ENCODE results near the gene PDCD11. TPM values are rescaled to one million over a fixed set of nuclear protein-coding genes. Genes with fewer than 3 reads are reported as not detected.

PDCD11 gene
- total RNA-seq, 4 donors from 2014 or later = 26.4 to 38.3 (median 29.3) TPM

- H3K9me3 ChIP-seq = no peaks in the 10 kb centered on the region
- H3K36me3 ChIP-seq = peaks cover 98% of the 10 kb centered on the region
- TF ChIP-seq CTCF (IDR thresholded peaks at IDR 0.05) (no peak), EP300 (IDR thresholded peaks at IDR 0.05) (no peak), POLR2AphosphoS5 (IDR thresholded peaks at IDR 0.05) (no peak), POLR2A (IDR thresholded peaks at IDR 0.05) (no peak)
- WGBS = 89% methylated on average over 5 of the region's 5 CpGs
- H3K4me1 ChIP-seq = no peaks in the 10 kb centered on the region
- H3K4me3 ChIP-seq = no peak overlapping the region
- H3K27me3 ChIP-seq = no peaks in the 10 kb centered on the region
- no peak overlapping the region for H3K27ac ChIP-seq
- no peak for DNase-seq (ENCODE audit: low spot score in 2 of 2)
Observed at GRCh38 chr10:103417601-103418000, 21.2 kb downstream of the PDCD11 start.

DNA sequence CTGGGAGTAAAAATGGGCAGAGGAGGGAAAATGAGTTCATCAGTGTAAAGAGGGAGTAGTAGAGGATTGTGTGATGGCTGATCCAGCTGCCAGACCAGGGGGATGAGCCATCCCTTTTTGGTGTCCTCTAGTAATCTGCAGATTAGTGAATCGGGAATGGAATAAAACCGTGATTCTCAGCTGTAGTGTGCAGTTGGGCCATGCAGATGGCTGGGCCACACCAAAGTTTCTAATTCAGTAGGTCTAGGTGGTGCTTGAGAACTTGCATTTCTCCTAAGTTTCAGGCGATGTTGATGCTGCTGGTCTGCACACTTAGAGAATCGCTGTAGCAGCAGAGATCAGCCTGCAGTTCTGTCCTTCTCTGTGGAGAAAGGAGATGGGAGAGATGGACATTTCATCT is 22.7 kb downstream of the PDCD11 start:
- no peaks in the 10 kb centered on the region for H3K4me1 ChIP-seq
- no peak for TF ChIP-seq POLR2AphosphoS5 (IDR thresholded peaks at IDR 0.05)
- peaks cover 98% of the 10 kb centered on the region for H3K36me3 ChIP-seq
- H3K27me3 ChIP-seq = no peaks in the 10 kb centered on the region
- no peak overlapping the region for H3K4me3 ChIP-seq
- H3K9me3 ChIP-seq = no peaks in the 10 kb centered on the region
- DNase-seq (ENCODE audit: low spot score in 2 of 2) = no peak
- no peak overlapping the region for H3K27ac ChIP-seq
- WGBS = 92% methylated on average over 4 of the region's 4 CpGs

DNA sequence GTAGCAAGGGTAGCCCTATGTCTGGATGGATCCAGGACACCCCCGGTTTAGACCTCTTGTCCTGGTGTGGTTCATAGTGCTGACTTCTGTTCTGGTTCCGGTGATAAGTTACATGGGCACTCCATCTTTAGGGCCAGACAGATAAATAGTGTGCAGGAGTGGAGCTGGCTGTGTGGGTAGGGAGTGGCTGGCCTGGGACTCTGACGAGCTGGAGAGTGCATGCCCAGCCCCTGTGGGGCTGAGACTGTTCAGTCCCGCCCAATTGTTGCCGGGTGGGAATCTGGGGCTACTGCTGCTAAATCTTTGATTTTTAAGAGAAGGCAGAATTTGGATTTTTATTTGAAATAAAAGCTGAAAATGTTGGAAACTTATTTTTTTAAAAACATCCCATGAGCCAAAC is 27.3 kb downstream of the PDCD11 start:
- Histone ChIP-seq H3K27me3 (no peaks in the 10 kb centered on the region), H3K9me3 (no peaks in the 10 kb centered on the region), H3K27ac (no peak overlapping the region), H3K4me1 (no peaks in the 10 kb centered on the region), H3K36me3 (peaks cover 96% of the 10 kb centered on the region), H3K4me3 (no peak overlapping the region)
- WGBS = 83% methylated on average over 5 of the region's 5 CpGs
- TF ChIP-seq EP300 (IDR thresholded peaks at IDR 0.05) = no peak
- no peak for TF ChIP-seq CTCF (IDR thresholded peaks at IDR 0.05)
- no peak for TF ChIP-seq POLR2AphosphoS5 (IDR thresholded peaks at IDR 0.05)
- no peak for TF ChIP-seq POLR2A (IDR thresholded peaks at IDR 0.05)
- no peak for DNase-seq (ENCODE audit: low spot score in 2 of 2)

- Histone ChIP-seq H3K36me3 (peaks cover 87% of the 10 kb centered on the region), H3K4me1 (no peaks in the 10 kb centered on the region), H3K4me3 (no peak overlapping the region), H3K27ac (no peak overlapping the region), H3K9me3 (no peaks in the 10 kb centered on the region), H3K27me3 (no peaks in the 10 kb centered on the region)
- TF ChIP-seq POLR2AphosphoS5 (IDR thresholded peaks at IDR 0.05) (no peak), EP300 (IDR thresholded peaks at IDR 0.05) (no peak), POLR2A (IDR thresholded peaks at IDR 0.05) (no peak), CTCF (IDR thresholded peaks at IDR 0.05) (no peak)
- no peak for DNase-seq (ENCODE audit: low spot score in 2 of 2)
- WGBS = 88% methylated on average over 9 of the region's 9 CpGs
Observed at GRCh38 chr10:103427866-103428265, 31.4 kb downstream of the PDCD11 start.

DNA sequence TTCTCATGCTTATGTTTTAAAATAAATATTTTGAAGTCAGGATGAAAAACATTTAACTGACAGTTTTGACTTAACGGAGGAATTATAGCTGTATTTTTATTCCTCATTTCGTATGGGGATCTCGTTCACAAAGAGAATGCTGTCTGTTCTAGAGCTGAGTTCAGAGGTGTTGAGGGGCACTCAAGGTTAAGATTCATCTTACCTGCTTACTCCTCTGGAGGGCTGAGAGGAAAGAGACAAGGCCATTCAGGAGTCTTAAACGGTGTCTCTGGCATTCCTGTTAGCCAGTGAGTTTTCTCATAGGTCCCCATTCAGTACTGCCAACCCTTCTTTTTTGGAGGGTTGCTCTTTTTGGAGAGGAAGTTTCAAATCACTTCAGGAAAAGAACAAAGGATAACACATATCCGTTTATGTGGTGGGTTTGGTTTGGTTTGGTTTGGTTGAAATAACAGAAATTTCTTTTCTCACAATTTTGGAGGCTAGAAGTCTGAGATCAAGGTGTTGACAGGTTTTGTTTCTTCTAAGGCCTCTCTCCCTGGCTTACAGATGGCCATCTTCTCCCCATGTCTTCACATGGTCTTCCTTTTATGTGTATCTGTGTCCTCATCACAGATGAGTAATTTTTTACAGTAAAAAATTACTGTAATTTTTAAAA is 32.7 kb downstream of the PDCD11 start:
- H3K27ac ChIP-seq = no peak overlapping the region
- DNase-seq (ENCODE audit: low spot score in 2 of 2) = no peak
- H3K4me1 ChIP-seq = no peaks in the 10 kb centered on the region
- no peak overlapping the region for H3K4me3 ChIP-seq
- H3K9me3 ChIP-seq = no peaks in the 10 kb centered on the region
- TF ChIP-seq POLR2AphosphoS5 (IDR thresholded peaks at IDR 0.05) = no peak
- TF ChIP-seq POLR2A (IDR thresholded peaks at IDR 0.05) = no peak
- H3K36me3 ChIP-seq = peaks cover 87% of the 10 kb centered on the region
- H3K27me3 ChIP-seq = no peaks in the 10 kb centered on the region
- 74% methylated on average over 5 of the region's 5 CpGs for WGBS

DNA sequence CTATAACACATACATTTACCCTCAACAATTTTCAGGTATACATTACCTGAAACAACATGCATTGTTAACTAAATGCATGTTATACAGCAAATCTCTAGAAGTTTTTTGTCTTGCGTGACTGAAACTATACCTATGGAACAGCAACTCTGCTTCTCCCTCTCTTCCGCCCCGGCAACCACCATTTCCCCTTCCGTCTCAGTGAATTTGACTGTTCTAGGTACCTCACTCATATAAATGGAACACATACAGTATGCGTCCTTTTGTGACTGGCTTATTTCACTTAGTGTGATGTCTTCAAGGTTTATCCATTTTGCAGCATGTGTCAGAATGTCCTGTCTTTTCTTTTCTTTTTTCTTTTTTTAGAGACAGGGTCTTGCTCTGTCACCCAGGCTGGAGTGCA is 33.2 kb downstream of the PDCD11 start:
- H3K27me3 ChIP-seq = no peaks in the 10 kb centered on the region
- H3K4me1 ChIP-seq = no peaks in the 10 kb centered on the region
- no peaks in the 10 kb centered on the region for H3K9me3 ChIP-seq
- no peak overlapping the region for H3K4me3 ChIP-seq
- peaks cover 87% of the 10 kb centered on the region for H3K36me3 ChIP-seq
- H3K27ac ChIP-seq = no peak overlapping the region
- DNase-seq (ENCODE audit: low spot score in 2 of 2) = no peak
- 92% methylated on average over 5 of the region's 5 CpGs for WGBS
- no peak for TF ChIP-seq POLR2A (IDR thresholded peaks at IDR 0.05)
- no peak for TF ChIP-seq CTCF (IDR thresholded peaks at IDR 0.05)
- TF ChIP-seq EP300 (IDR thresholded peaks at IDR 0.05) = no peak
- no peak for TF ChIP-seq POLR2AphosphoS5 (IDR thresholded peaks at IDR 0.05)

Measured in suprapubic skin (tissue), 4 donors.